Measurements from ENCODE around the gene GOLGA8B. TPM values are rescaled to one million over a fixed set of nuclear protein-coding genes. Genes with fewer than 3 reads are reported as not detected.

The GOLGA8B gene
- total and polyA plus RNA-seq, 2 experiments from 2014 or later: 84.1 to 139 TPM

- TF ChIP-seq CTCF (IDR thresholded peaks at IDR 0.05; ENCODE audit: low read depth, low read length): no peak
- no peak overlapping the region for H3K27ac ChIP-seq
- no peaks in the 10 kb centered on the region for H3K36me3 ChIP-seq
- no peak overlapping the region for H3K4me3 ChIP-seq
- DNase-seq (ENCODE audit: low read depth in 1 of 2, low spot score in 1 of 2): no peak
- peaks cover 30% of the 10 kb centered on the region for H3K4me1 ChIP-seq (ENCODE audit: low read depth)
- no peaks in the 10 kb centered on the region for H3K27me3 ChIP-seq
- H3K9me3 ChIP-seq (ENCODE audit: low read depth): no peaks in the 10 kb centered on the region
These were observed 29.9 kb upstream of the GOLGA8B start for GRCh38 chr15:34613301-34613700.

- Histone ChIP-seq H3K4me1 (ENCODE audit: low read depth) (peaks cover 35% of the 10 kb centered on the region), H3K36me3 (no peaks in the 10 kb centered on the region), H3K4me3 (no peak overlapping the region), H3K9me3 (ENCODE audit: low read depth) (no peaks in the 10 kb centered on the region), H3K27me3 (no peaks in the 10 kb centered on the region), H3K27ac (peak overlapping the region; percentile 93)
- TF ChIP-seq CTCF (IDR thresholded peaks at IDR 0.05; ENCODE audit: low read depth, low read length): peak; percentile 12
- peak in 1 of 2 donors; percentile 24 for DNase-seq (ENCODE audit: low read depth in 1 of 2, low spot score in 1 of 2)
These were observed 26.9 kb upstream of the GOLGA8B start for GRCh38 chr15:34610354-34610753.

- Histone ChIP-seq H3K27me3 (no peaks in the 10 kb centered on the region), H3K36me3 (no peaks in the 10 kb centered on the region), H3K27ac (peak overlapping the region; percentile 93), H3K4me3 (no peak overlapping the region), H3K9me3 (ENCODE audit: low read depth) (no peaks in the 10 kb centered on the region), H3K4me1 (ENCODE audit: low read depth) (peaks cover 35% of the 10 kb centered on the region)
- peak in 1 of 2 donors; percentile 76 for DNase-seq (ENCODE audit: low read depth in 1 of 2, low spot score in 1 of 2)
- no peak for TF ChIP-seq CTCF (IDR thresholded peaks at IDR 0.05; ENCODE audit: low read depth, low read length)
These were observed 25.9 kb upstream of the GOLGA8B start for GRCh38 chr15:34609102-34610057.

GRCh38 chr15:34608517-34608916, 25.1 kb upstream of the GOLGA8B start:
- Histone ChIP-seq H3K9me3 (ENCODE audit: low read depth) (no peaks in the 10 kb centered on the region), H3K27ac (peak overlapping the region; percentile 93), H3K36me3 (no peaks in the 10 kb centered on the region), H3K4me1 (ENCODE audit: low read depth) (peaks cover 35% of the 10 kb centered on the region), H3K4me3 (no peak overlapping the region), H3K27me3 (no peaks in the 10 kb centered on the region)
- DNase-seq (ENCODE audit: low read depth in 1 of 2, low spot score in 1 of 2): no peak
- no peak for TF ChIP-seq CTCF (IDR thresholded peaks at IDR 0.05; ENCODE audit: low read depth, low read length)

- Histone ChIP-seq H3K27me3 (no peaks in the 10 kb centered on the region), H3K4me1 (ENCODE audit: low read depth) (peaks cover 38% of the 10 kb centered on the region), H3K27ac (no peak overlapping the region), H3K4me3 (no peak overlapping the region), H3K9me3 (ENCODE audit: low read depth) (no peaks in the 10 kb centered on the region), H3K36me3 (no peaks in the 10 kb centered on the region)
- DNase-seq (ENCODE audit: low read depth in 1 of 2, low spot score in 1 of 2): no peak
- TF ChIP-seq CTCF (IDR thresholded peaks at IDR 0.05; ENCODE audit: low read depth, low read length): no peak
These were observed 24.4 kb upstream of the GOLGA8B start for GRCh38 chr15:34607832-34608231.

Data from cardiac muscle cell (in vitro differentiated cells and primary cell).